GM21526 (cell line): Measurements from ENCODE around the gene IL36B.

Source experiments
- ATAC-seq: cut with Tn5 transposase; IDR thresholded peaks from one replicate; pipeline ENCODE4 v1.9.1; 2021; ENCODE audit warnings: moderate library complexity; ENCODE audit not compliant: unreplicated experiment, low FRiP score

The IL36B gene

GRCh38 chr2:113012436-113013335 is 40.0 kb downstream of the IL36B start:
- no peak for ATAC-seq

DNA sequence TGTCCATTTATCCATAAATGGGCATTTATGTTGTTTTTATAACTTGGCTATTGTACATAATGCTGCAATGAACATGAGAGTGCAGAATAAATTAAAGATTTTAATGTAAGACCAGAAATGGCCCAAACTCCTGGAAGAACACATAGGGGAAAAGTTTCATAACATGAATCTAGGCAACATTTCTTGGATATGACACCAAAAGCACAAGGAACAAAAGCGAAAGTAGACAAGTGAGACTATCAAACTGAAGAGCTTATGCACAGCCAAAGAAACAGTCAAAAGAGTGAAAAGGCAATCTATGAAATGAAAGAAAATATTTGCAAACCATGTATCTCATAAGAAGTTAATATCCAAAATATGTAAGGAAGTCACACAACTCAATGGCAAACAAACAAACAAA is 41.6 kb downstream of the IL36B start:
- no peak for ATAC-seq

DNA sequence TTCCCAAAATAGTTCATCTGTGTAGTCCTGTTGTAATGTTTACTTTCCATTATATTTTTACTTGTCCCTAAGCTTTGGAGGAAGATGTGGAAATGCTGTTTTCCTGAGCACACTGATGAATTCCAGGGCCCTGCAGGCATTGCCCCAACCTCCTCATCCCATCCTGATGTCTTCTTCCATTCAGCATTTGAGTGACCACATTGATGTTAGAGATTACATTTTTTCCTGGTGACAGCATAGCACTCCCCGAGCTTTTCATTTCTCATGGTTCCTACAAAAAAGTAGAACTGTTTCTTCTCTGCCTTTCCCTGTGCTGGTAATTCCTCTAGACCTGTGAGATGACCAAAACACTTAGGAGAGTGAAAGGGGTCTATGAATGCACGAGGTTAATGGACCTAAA is 42.6 kb downstream of the IL36B start:
- no peak for ATAC-seq

DNA sequence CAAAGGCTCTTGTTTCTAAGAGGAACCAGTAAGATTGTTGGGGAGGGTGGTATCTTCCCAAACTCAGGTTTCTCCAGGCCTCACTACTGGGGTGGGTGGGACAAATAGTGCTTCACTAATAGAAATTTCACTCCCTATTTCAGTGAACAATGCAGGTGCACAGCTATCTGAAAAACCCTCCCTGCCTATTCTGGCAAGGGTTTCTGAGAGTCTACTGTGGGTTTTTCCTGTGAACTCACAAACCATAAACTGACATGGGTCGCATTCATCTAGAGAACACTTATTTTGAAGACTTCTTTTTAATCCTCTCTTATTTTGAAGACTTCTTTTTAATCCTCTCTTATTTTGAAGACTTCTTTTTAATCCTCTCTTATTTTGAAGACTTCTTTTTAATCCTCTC is 43.0 kb downstream of the IL36B start:
- no peak for ATAC-seq

DNA sequence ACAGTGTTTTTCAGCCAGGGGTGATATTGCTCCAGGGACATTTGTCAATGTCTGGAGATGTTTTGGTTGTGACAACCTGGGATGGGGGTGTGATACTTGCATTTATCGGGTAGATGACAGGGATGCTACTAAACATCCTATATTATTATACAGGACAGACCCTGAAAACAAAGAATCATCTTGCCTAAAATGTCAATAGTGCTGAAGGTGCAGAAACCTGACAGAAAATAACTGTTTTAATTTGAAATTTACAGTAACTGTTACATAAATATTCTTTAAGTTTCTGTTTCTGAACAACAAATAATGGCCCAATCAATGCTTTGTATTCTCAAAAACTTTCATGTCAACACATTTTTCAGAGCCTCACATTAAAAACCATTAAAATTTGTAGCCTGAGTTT is 45.4 kb downstream of the IL36B start:
- no peak for ATAC-seq

- ATAC-seq, result no peak
These were observed 47.6 kb downstream of the IL36B start, which contains the start of gene IL36A for GRCh38 chr2:113005030-113005509. TSS of gene IL36A (plus strand) at chr2:113005459. CDS start at chr2:113005872, 413 bp downstream.

DNA sequence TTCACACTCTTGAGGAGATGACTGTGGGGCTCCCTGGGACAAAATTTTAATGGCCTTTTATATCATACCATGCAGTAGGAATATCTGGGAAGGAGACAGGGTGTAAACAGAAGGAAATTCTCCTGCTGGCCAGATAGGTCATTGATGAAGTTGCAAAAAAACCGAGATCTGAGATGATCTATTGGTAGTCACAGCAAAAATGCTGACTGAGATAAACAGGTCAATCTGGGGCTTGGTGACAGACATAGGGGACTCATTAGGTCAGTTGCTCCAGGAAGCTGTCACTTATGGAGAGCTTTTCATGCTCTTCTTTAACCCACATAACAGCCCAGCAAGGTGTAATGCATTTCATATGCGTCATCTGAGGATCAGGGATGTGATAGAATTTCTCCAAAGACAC is 50.0 kb downstream of the IL36B start:
- ATAC-seq, result no peak

DNA sequence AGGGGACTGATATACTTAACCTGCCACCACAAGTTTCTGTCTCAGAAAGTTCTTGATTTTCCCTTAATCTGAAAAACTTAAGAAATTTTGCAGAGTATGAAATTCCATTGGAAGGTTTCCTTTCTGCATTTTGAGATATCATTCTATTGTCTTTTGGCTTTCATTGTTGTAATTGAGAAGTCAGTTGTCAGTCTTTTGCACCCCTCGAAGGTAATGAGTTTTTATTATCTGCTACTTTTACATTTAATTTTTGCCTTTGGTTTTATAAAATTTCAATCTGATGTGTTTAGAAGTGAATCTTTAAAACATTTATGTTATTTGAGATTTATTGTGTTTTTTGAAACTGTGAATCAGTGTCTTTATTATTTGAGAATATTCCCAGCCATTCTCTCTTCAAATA is 52.2 kb downstream of the IL36B start:
- no peak for ATAC-seq

- no peak for ATAC-seq
These were observed 55.5 kb downstream of the IL36B start for GRCh38 chr2:112997151-112997550.

- ATAC-seq, result no peak
These were observed 56.0 kb downstream of the IL36B start for GRCh38 chr2:112996635-112997034.

DNA sequence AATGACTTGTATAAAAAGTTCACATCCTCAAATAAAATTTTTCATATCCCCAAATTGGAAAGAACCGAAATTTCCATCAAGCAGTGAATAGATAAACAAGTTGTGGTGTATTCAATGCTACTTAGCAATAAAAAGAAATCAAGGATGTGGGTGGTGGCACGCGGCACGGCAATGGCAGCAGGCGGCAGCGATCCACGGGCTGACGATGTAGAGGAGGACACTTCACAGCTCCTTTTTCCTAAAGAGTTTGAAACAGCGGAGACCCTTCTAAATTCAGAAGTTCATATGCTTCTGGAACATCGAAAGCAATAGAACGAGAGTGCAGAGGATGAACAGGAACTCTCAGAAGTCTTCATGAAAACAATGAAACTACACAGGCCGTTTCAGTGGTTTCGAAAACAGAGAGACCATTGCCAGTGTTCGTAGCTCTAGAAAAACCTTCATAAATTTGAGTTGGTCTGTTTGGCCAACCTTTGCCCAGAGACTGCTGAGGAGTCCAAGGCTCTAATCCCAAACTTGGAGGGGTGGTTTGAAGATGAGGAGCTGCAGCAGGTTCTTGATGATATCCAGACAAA is 57.2 kb downstream of the IL36B start:
- ATAC-seq, result no peak

DNA sequence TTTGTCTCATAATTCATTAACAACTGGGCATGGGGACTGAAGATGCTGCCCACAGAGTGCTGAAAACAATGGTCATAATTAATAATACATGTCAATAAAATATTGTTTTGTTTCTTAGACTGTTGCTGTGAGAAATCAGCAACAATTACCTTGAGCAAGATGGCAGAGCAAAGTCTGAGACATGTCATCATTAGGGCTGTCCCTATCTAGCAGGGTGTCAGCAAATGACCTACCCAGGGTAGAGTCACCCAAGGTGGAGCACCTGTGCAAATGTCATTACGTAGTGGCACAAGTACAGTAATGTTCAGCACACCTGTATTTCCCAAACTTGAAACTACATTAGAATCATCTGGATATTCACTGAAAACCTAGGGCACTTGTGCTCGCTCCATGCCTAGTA is 58.0 kb downstream of the IL36B start:
- ATAC-seq, result no peak

DNA sequence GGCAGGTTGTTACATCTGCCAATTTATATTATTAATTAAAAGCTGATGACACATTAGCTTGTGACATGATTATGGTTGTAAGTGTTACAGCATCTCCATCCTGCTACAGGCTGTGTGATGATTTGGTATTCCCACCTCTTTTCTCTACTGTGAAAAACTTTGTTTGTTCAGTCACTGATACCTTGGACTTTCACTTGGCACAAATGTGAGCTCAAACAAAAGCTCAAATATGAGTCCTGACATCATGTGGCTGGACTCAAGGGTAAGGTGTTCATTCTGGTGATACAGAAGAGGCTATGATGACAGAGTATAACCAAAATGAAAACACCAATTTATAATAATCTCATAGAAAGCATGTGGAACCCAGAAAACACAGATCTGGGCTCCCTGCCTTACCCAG is 58.8 kb downstream of the IL36B start:
- ATAC-seq, result no peak

GRCh38 chr2:112989611-112990010 is 63.1 kb downstream of the IL36B start:
- no peak for ATAC-seq

DNA sequence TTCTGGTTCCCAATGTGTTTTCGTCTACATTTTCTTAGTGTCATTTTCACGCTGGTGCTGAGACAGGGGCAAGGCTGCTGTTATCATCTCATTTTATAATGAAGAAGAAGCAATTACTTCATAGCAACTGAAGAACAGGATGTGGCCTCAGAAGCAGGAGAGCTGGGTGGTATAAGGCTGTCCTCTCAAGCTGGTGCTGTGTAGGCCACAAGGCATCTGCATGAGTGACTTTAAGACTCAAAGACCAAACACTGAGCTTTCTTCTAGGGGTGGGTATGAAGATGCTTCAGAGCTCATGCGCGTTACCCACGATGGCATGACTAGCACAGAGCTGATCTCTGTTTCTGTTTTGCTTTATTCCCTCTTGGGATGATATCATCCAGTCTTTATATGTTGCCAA is 67.6 kb downstream of the IL36B start:
- no peak for ATAC-seq

DNA sequence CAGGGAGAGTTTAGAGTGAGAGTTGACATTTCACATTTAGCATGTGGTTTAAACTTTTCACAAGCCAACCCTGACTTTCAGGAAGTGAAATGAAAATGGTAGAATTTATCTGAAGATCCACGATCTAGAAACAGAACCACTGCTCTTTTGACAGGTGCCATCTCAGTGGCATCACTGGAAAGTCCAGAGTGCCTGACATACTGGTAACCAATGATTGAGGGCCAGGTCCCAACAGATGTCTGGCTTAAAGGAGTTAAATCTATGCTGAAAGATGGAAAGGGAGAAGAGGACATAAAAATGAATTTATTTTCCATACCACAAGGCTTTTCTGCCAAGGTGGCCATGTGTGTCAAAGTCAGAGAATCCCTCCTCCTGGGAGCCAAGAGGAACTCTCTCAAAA is 72.1 kb downstream of the IL36B start:
- ATAC-seq, result no peak

DNA sequence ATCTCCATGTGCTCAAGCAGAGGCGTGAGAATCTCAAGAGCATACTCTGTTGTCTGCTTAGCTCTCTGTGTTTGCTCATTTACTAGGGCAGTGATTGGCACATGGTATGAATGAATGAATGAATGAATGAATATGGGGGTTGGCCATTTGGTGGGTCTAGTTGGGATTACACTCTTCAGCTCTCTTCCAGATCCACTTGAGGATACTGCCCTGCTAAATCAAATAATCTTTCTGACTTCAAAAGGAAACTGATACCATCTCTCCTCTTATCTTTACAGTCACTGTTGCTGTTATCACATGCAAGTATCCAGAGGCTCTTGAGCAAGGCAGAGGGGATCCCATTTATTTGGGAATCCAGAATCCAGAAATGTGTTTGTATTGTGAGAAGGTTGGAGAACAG is 72.9 kb downstream of the IL36B start:
- ATAC-seq, result no peak

GRCh38 chr2:112977559-112978056 is 75.1 kb downstream of the IL36B start, which contains the start of gene IL36G:
TSS of gene IL36G (plus strand) at chr2:112978006. CDS start at chr2:112978639, 633 bp downstream.
- no peak for ATAC-seq
